GM21447 (cell line): ENCODE data around the gene PAX5.

Experiments
- ATAC-seq: cut with Tn5 transposase; IDR thresholded peaks from one replicate; pipeline ENCODE4 v1.9.1; 2021; ENCODE audit not compliant: unreplicated experiment

Gene PAX5

GRCh38 chr9:36864491-36865410 lies 169.3 kb downstream of the PAX5 start:
- ATAC-seq: no peak

GRCh38 chr9:36862206-36863145 lies 171.6 kb downstream of the PAX5 start:
- no peak for ATAC-seq

- no peak for ATAC-seq
Measured at GRCh38 chr9:36861528-36862205, 172.4 kb downstream of the PAX5 start.

- ATAC-seq: no peak
Measured at GRCh38 chr9:36858805-36859375, 175.2 kb downstream of the PAX5 start.

- ATAC-seq: peak; percentile 56
Measured at GRCh38 chr9:36855448-36856315, 178.4 kb downstream of the PAX5 start.

- no peak for ATAC-seq
Measured at GRCh38 chr9:36854751-36855150, 179.3 kb downstream of the PAX5 start.

- no peak for ATAC-seq
Measured at GRCh38 chr9:36854034-36854433, 180.0 kb downstream of the PAX5 start.

- no peak for ATAC-seq
Measured at GRCh38 chr9:36853233-36853632, 180.8 kb downstream of the PAX5 start.

GRCh38 chr9:36849943-36850342 lies 184.1 kb downstream of the PAX5 start:
- ATAC-seq: no peak

- ATAC-seq: no peak
Measured at GRCh38 chr9:36848946-36849345, 185.1 kb downstream of the PAX5 start.

GRCh38 chr9:36847781-36848673 lies 186.0 kb downstream of the PAX5 start:
- no peak for ATAC-seq

GRCh38 chr9:36846621-36847020 lies 187.4 kb downstream of the PAX5 start:
- ATAC-seq: no peak

- no peak for ATAC-seq
Measured at GRCh38 chr9:36845844-36846243, 188.2 kb downstream of the PAX5 start.

- ATAC-seq: no peak
Measured at GRCh38 chr9:36844961-36845360, 189.1 kb downstream of the PAX5 start.

GRCh38 chr9:36843964-36844363 lies 190.1 kb downstream of the PAX5 start:
- ATAC-seq: no peak

GRCh38 chr9:36842560-36843530 lies 191.2 kb downstream of the PAX5 start:
- ATAC-seq: no peak

- no peak for ATAC-seq
Measured at GRCh38 chr9:36840898-36841536, 193.1 kb downstream of the PAX5 start.
